SKM-1 treated with dmso at 0.1 percent for 144 hours (cell line): Measurements from ENCODE around the gene MIPEP.
A peak's percentile ranks its signal among the peaks of the same experiment; 100 is the strongest.
"Not testable (repeated sequence)": the region's sequence is repeated elsewhere in the genome, so short reads cannot be mapped to it uniquely, and the experiment has no call there.

Experiments used
- DNase-seq: peaks from one replicate; lab custom pipeline; 2025; ENCODE audit not compliant: unreplicated experiment; lab: John Stamatoyannopoulos, UW

The MIPEP gene

GRCh38 chr13:23889615-23890607 lies 711 bp upstream of the MIPEP start:
- peak; percentile 12 for DNase-seq

- not testable (repeated sequence) for DNase-seq
These were observed 4.8 kb downstream of the MIPEP start for GRCh38 chr13:23884361-23884760.

- DNase-seq = no peak
These were observed 5.9 kb downstream of the MIPEP start for GRCh38 chr13:23883255-23883654.

DNA sequence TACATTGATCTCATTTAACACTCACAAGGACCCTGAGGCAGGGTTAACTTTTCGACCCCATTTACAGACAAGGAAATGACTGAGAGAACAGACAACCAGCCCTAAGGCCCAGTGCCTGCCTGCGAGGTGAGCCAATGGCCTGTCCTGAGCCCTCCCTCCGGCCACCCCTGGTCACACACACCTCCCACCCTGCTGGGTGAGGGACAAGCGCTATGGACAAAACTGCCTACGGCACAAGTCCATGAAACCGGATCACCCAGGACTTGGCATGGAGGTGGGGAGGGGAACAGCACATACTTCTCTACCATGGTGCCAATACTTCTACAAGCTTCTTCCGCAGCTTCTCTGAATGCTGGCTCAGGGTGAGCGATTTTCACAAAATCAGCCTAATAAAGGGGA lies 7.8 kb downstream of the MIPEP start:
- not testable (repeated sequence) for DNase-seq

- not testable (repeated sequence) for DNase-seq
These were observed 8.5 kb downstream of the MIPEP start for GRCh38 chr13:23880493-23881401.

DNA sequence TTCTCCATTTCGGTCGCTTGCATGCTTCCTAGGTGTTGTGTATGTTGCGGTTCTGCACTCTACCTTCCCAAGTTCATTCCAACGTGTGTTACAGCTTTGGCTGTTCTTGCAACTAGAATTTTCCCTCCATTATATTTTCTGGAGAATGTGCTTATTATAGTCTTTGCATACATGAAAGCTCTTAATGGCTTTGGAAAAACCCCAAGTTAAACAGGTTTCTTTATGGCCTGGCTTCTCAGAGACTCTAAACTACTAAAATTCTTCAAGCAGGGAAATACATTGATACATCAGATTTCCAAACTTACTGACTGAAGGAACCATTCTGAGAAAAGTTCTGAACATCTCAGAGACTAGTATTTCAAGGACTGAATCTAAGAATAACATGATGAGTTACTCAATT lies 11.9 kb downstream of the MIPEP start:
- no peak for DNase-seq

DNA sequence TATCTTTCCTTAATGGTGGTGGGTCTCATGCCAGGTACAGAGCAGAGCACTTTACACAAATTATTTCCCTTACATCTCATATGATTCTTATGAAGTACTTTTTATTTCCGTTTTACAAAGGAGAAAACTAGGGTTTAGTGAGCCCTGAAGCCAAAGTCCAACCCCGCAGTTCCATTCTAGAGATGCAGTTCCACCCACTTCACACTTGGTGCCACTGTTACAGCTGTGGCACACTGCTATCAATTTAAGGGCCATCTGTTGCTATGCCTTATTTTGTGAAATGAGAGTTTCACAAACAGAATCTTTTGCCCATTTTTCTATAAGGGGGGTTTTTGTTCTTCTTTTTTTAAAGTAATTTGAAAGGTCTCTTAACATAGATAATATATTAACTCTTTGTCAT lies 12.9 kb downstream of the MIPEP start:
- DNase-seq = peak; percentile 1

- peak; percentile 29 for DNase-seq
These were observed 17.5 kb downstream of the MIPEP start for GRCh38 chr13:23871616-23872220.

GRCh38 chr13:23870356-23871140 lies 18.7 kb downstream of the MIPEP start:
- DNase-seq = no peak

- DNase-seq = no peak
These were observed 20.7 kb downstream of the MIPEP start for GRCh38 chr13:23868521-23868920.

GRCh38 chr13:23867027-23867491 lies 22.1 kb downstream of the MIPEP start:
- DNase-seq = no peak

- no peak for DNase-seq
These were observed 22.7 kb downstream of the MIPEP start for GRCh38 chr13:23866420-23867026.

GRCh38 chr13:23865906-23866305 lies 23.3 kb downstream of the MIPEP start:
- no peak for DNase-seq

DNA sequence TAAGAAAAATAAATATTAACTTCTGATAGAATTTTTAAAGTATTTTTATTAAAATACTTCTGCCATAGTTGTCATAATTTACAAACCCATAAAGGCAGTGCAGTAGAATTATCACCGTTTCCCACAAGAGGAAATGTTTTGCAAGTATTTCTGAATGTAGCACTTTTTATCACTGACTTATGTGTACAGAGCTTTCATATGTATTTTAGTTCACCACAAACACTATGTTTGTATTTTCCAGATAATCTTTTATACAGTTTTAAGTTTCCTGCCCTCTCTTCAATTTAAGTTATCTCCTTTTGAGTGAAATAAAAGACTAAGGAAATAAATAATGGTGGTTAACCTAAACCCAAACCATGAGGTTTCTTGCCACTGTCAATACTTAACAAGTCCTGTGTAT lies 24.2 kb downstream of the MIPEP start:
- DNase-seq = no peak

GRCh38 chr13:23861310-23861709 lies 27.9 kb downstream of the MIPEP start:
- no peak for DNase-seq

DNA sequence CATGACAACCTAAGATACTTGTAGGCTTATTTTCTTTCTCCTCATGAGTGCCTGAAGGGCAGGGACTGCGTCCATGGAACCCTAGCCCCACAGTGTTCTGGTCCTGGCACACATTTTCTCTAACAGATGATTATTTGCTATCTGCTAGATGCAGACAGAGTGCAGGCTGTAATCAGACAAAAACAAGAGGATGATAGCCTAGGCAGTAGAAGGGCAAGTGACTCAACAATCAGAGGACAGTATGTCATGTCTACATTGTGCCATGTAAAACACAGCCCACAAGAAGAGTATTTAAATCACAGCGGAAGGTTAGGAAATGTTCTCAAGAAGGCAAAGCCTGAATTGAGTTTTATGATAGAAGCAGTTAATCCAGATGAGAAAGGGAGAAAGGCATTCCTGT lies 29.3 kb downstream of the MIPEP start:
- DNase-seq = no peak

GRCh38 chr13:23859455-23859854 lies 29.7 kb downstream of the MIPEP start:
- DNase-seq = no peak

- no peak for DNase-seq
These were observed 30.7 kb downstream of the MIPEP start for GRCh38 chr13:23858546-23858945.

- DNase-seq = no peak
These were observed 33.0 kb downstream of the MIPEP start for GRCh38 chr13:23856008-23856750.
